H1 (cell line): ENCODE data around the gene PDE4C. TPM values are rescaled to one million over a fixed set of nuclear protein-coding genes. Genes with fewer than 3 reads are reported as not detected.

Experiments
- CTCF ChIA-PET: fragments of 300-600 bp; sonication (Branson Sonifier 250); formaldehyde crosslinking; loops from one replicate; lab custom pipeline; 2021; ENCODE audit not compliant: partially characterized antibody; lab: Charles Lee
- POLR2A ChIA-PET: fragments of 300-600 bp; sonication (Branson Sonifier 250); formaldehyde crosslinking; loops from one replicate; lab custom pipeline; 2021; ENCODE audit warnings: inconsistent platforms; ENCODE audit not compliant: partially characterized antibody; lab: Charles Lee
- DNase-seq, 2 experiments: peaks; one replicate each; pipeline versions ENCODE4 v3.0.0 to v3.0.0-alpha.2; 2010 to 2022; ENCODE audit warnings: low spot score in 2 of 2, low read depth in 1 of 2, mixed read lengths in 1 of 2
- FAIRE-seq: peaks from 2 replicates; lab custom pipeline; 2011; peaks lifted over from hg19 to GRCh38; lab: Jason Lieb, UNC
- H2AFZ ChIP-seq: 2 replicates; pipeline ENCODE4 v1.8.1; 2012; ENCODE audit warnings: low read length, inconsistent platforms
- H2AK5ac ChIP-seq: 2 replicates; pipeline ENCODE4 v1.6.1; 2013; ENCODE audit warnings: low read depth, low read length
- H2BK120ac ChIP-seq: replicated peaks from 2 replicates; pipeline ENCODE3; 2013; ENCODE audit warnings: low read depth, low read length, inconsistent platforms
- H2BK12ac ChIP-seq: 2 replicates; pipeline ENCODE4 v1.6.1; 2013; ENCODE audit warnings: low read depth, low read length
- H2BK15ac ChIP-seq: 2 replicates; pipeline ENCODE4 v1.6.1; 2013; ENCODE audit warnings: low read length
- H2BK20ac ChIP-seq: 2 replicates; pipeline ENCODE4 v1.6.1; 2013; ENCODE audit warnings: low read length
- H2BK5ac ChIP-seq: 2 replicates; pipeline ENCODE4 v1.6.1; 2013; ENCODE audit warnings: low read depth, low read length
- H3K14ac ChIP-seq: 2 replicates; pipeline ENCODE4 v1.6.1; 2013; ENCODE audit warnings: inconsistent platforms; ENCODE audit not compliant: insufficient read length
- H3K18ac ChIP-seq: 2 replicates; pipeline ENCODE4 v1.6.1; 2013; ENCODE audit warnings: low read length; ENCODE audit errors: extremely low read depth
- H3K23ac ChIP-seq: 2 replicates; pipeline ENCODE4 v1.6.1; 2013; ENCODE audit warnings: inconsistent platforms; ENCODE audit not compliant: insufficient read length
- H3K23me2 ChIP-seq: 2 replicates; pipeline ENCODE4 v1.6.1; 2013; ENCODE audit warnings: low read depth, low read length
- H3K27ac ChIP-seq: 2 replicates; pipeline ENCODE4 v1.6.1; 2011; ENCODE audit warnings: low read depth, low read length, inconsistent platforms
- H3K27me3 ChIP-seq, 4 experiments: replicated peaks in 1 of 4; 1 replicate in 1 of 4; 2 replicates in 3 of 4; pipeline versions ENCODE4 v1.6.1 to v1.8.1; 2011 to 2013; ENCODE audit warnings: low read length in 3 of 4, mild to moderate bottlenecking in 3 of 4, inconsistent platforms in 2 of 4, mixed read lengths in 2 of 4, moderate library complexity in 1 of 4; ENCODE audit not compliant: control insufficient read depth in 3 of 4, insufficient read depth in 3 of 4; ENCODE audit errors: extremely low read depth in 1 of 4
- H3K36me3 ChIP-seq, 4 experiments: 2 replicates each; pipeline versions ENCODE4 v1.6.1 to v1.8.1; 2011 to 2013; ENCODE audit warnings: mild to moderate bottlenecking in 4 of 4, low read length in 3 of 4, moderate library complexity in 2 of 4, control low read depth in 1 of 4, inconsistent platforms in 1 of 4; ENCODE audit not compliant: insufficient read depth in 4 of 4, control insufficient read depth in 2 of 4
- H3K4ac ChIP-seq: replicated peaks from 2 replicates; pipeline ENCODE3; 2013; ENCODE audit warnings: low read length, low read depth, mixed read lengths, inconsistent platforms; ENCODE audit not compliant: insufficient read length
- H3K4me1 ChIP-seq, 4 experiments: replicated peaks in 1 of 4; 1 replicate in 1 of 4; 2 replicates in 3 of 4; pipeline versions ENCODE4 v1.6.1 to v1.8.1; 2011 to 2013; ENCODE audit warnings: low read length in 3 of 4, inconsistent platforms in 2 of 4, mixed read lengths in 1 of 4; ENCODE audit not compliant: insufficient read depth in 4 of 4, control insufficient read depth in 3 of 4
- H3K4me2 ChIP-seq, 2 experiments: 2 replicates each; pipeline versions ENCODE4 v1.6.1 to v1.8.1; 2011 to 2013; ENCODE audit warnings: low read depth in 2 of 2, low read length in 2 of 2, control low read depth in 1 of 2, inconsistent platforms in 1 of 2, mild to moderate bottlenecking in 1 of 2; ENCODE audit not compliant: insufficient read depth in 1 of 2
- H3K4me3 ChIP-seq, 4 experiments: fragments of 200-600, 300-600 bp in 1 of 4; sonication (generic), shearing (Covaris generic), sonication (Bioruptor Twin) in 1 of 4; 2 replicates each; pipeline versions ENCODE4 v1.5.1 to v1.8.1; 2011 to 2016; ENCODE audit warnings: low read length in 4 of 4, low read depth in 3 of 4, control low read depth in 2 of 4, inconsistent platforms in 2 of 4, mild to moderate bottlenecking in 2 of 4, mixed read lengths in 1 of 4, moderate library complexity in 1 of 4; ENCODE audit not compliant: insufficient read depth in 2 of 4; ENCODE audit errors: extremely low read depth in 1 of 4
- H3K56ac ChIP-seq: replicated peaks from 2 replicates; pipeline ENCODE3; 2013; ENCODE audit warnings: low read depth, mild to moderate bottlenecking, mixed read lengths, low read length, inconsistent platforms; ENCODE audit not compliant: insufficient read length
- H3K79me1 ChIP-seq: 2 replicates; pipeline ENCODE4 v1.6.1; 2013; ENCODE audit warnings: low read depth, low read length, control low read depth
- H3K79me2 ChIP-seq, 2 experiments: 2 replicates each; pipeline versions ENCODE4 v1.6.1 to v1.8.1; 2012 to 2013; ENCODE audit warnings: low read length in 2 of 2, mild to moderate bottlenecking in 2 of 2, inconsistent platforms in 1 of 2; ENCODE audit not compliant: insufficient read depth in 2 of 2, control insufficient read depth in 1 of 2
- H3K9ac ChIP-seq, 4 experiments: replicated peaks in 1 of 4; 1 replicate in 1 of 4; 2 replicates in 3 of 4; pipeline versions ENCODE4 v1.6.1 to v1.8.1; 2011 to 2013; ENCODE audit warnings: low read depth in 3 of 4, low read length in 3 of 4, control low read depth in 2 of 4, mild to moderate bottlenecking in 2 of 4, moderate library complexity in 2 of 4, inconsistent platforms in 1 of 4; ENCODE audit errors: extremely low read depth in 1 of 4
- H3K9me3 ChIP-seq, 2 experiments: 2 replicates each; pipeline versions ENCODE4 v1.6.1 to v1.8.1; 2012 to 2013; ENCODE audit warnings: mild to moderate bottlenecking in 2 of 2, moderate library complexity in 2 of 2, control low read depth in 1 of 2, inconsistent platforms in 1 of 2, low read depth in 1 of 2, low read length in 1 of 2, mixed read lengths in 1 of 2; ENCODE audit not compliant: insufficient read depth in 2 of 2
- H4K20me1 ChIP-seq, 2 experiments: replicated peaks in 1 of 2; 2 replicates each; pipeline versions ENCODE3 to v1.8.1; 2011 to 2013; ENCODE audit warnings: inconsistent platforms in 2 of 2, low read length in 2 of 2, mild to moderate bottlenecking in 1 of 2; ENCODE audit not compliant: insufficient read depth in 2 of 2, control insufficient read depth in 1 of 2
- H4K5ac ChIP-seq: 2 replicates; pipeline ENCODE4 v1.6.1; 2013; ENCODE audit warnings: low read length, low read depth, mixed read lengths, inconsistent platforms; ENCODE audit not compliant: insufficient read length
- H4K8ac ChIP-seq: 2 replicates; pipeline ENCODE4 v1.8.0; 2013; ENCODE audit warnings: mild to moderate bottlenecking, moderate library complexity, low read length, inconsistent platforms; ENCODE audit not compliant: insufficient read depth; ENCODE audit errors: extremely low read depth
- H4K91ac ChIP-seq: replicated peaks from 2 replicates; pipeline ENCODE3; 2013; ENCODE audit warnings: low read length, mixed read lengths, inconsistent platforms; ENCODE audit not compliant: insufficient read length
- ASH2L ChIP-seq: fragments of 200-600, 300-600 bp; sonication (generic); IDR thresholded peaks from one replicate; pipeline ENCODE4 v1.7.1; 2017; ENCODE audit warnings: low read length
- CHD1 ChIP-seq: IDR thresholded peaks from 2 replicates; pipeline ENCODE4 v1.6.1; 2012; ENCODE audit warnings: low read depth, low read length, improper control_type of control experiment
- E2F6 ChIP-seq: IDR thresholded peaks from 2 replicates; pipeline ENCODE4 v1.6.1; 2012; ENCODE audit warnings: inconsistent platforms
- JUN ChIP-seq: IDR thresholded peaks from 2 replicates; pipeline ENCODE4 v1.6.1; 2011; ENCODE audit warnings: low read depth, mild to moderate bottlenecking, improper control_type of control experiment, low read length
- SP2 ChIP-seq: IDR thresholded peaks from 2 replicates; pipeline ENCODE4 v1.6.1; 2012; ENCODE audit warnings: mild to moderate bottlenecking, low read length, inconsistent platforms
- ZNF274 ChIP-seq: IDR thresholded peaks from 2 replicates; pipeline ENCODE4 v1.7.0; 2012; ENCODE audit warnings: low read length, borderline replicate concordance; ENCODE audit errors: extremely low read depth
- WGBS, 2 experiments: shearing (Covaris generic) in 1 of 2; methylation state at CpG; one replicate each; pipeline versions ENCODE4 v1.1.6 to v1.1.7; 2013 to 2015; ENCODE audit warnings: low lambda C conversion rate in 2 of 2, mixed read lengths in 2 of 2, inconsistent platforms in 1 of 2, low coverage in 1 of 2, missing lambda C conversion rate in 1 of 2; ENCODE audit not compliant: insufficient replicate concordance in 2 of 2, insufficient coverage in 1 of 2, insufficient read length in 1 of 2; ENCODE audit errors: extremely low coverage in 1 of 2, missing lambda C conversion rate in 1 of 2; 5-methylcytosine and 5-hydroxymethylcytosine counted together
- polyA plus RNA-seq, 7 experiments: library from polyadenylated mRNA; depleted of rRNA in 3 of 7; stranded (reverse) in 5 of 7; unstranded in 2 of 7; fragments of >200 nt in 5 of 7; fragments of 200-250 nt in 2 of 7; gene quantifications; 1 replicate in 5 of 7; 2 replicates in 1 of 7; 4 replicates in 1 of 7; pipeline versions ENCODE4 v1.2.1 to v1.2.3, GENCODE V29; 2011 to 2013; ENCODE audit warnings: missing spikeins in 2 of 7, mixed read lengths in 2 of 7
- total RNA-seq: library from RNA; stranded (reverse); fragmentation: NEBNext Ultra II Directional; extraction: Animal tissue kit (Norgen Biotek cat#: 25700); gene quantifications from 2 replicates; pipeline ENCODE4 v1.2.1, GENCODE V29; 2021

The PDE4C gene
- total and polyA plus RNA-seq, 2 of the 8 experiments (the other 6 are each of a cell fraction or from before 2014, with no cell fraction given), result 2.7 to 3.1 TPM

DNA sequence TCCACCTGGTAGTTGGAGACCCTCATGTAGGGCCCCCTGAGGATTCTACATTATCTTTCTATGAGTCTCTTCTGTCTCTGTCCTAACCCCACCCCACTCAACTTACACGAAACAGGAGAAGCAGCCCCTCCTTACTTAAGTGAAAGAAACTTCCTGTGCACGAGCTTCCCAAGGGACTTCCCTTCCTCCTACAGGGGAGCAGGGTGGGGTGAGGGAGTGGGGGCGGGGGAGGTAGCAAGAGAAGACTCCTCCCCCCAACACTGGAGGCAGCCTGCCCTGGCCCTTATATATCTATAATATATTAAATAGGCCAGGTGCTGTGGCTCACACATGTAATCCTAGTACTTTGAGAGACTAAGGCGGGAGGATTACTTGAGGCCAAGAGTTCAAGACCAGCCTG, 5.5 kb upstream of the PDE4C start:
- Histone ChIP-seq H2BK5ac (peak overlapping the region; percentile 98; the same call in 1 of the 2 replicates), H2BK20ac (peak overlapping the region; percentile 80; the same call in 1 of the 2 replicates), H2BK12ac (peak overlapping the region; percentile 95; the same call in 1 of the 2 replicates), H3K9me3 (no peaks in the 10 kb centered on the region), H2AK5ac (no peak overlapping the region), H2BK15ac (peak overlapping the region; percentile 90; the same call in 1 of the 2 replicates), H4K8ac (no peak overlapping the region), H3K79me1 (no peaks in the 10 kb centered on the region), H3K4me3 (peak overlapping the region in 2 of 4 experiments; percentile 39 to 54; a peak in 2 of 8 replicates), H3K9ac (peak overlapping the region in 2 of 4 experiments; percentile 8 to 22; a peak in 1 of 7 replicates), H3K79me2 (no peaks in the 10 kb centered on the region), H4K20me1 (no peaks in the 10 kb centered on the region), H3K23ac (no peak overlapping the region), H3K56ac (no peak overlapping the region), H3K27ac (no peak overlapping the region), H4K5ac (no peak overlapping the region), H3K23me2 (peaks cover 7% of the 10 kb centered on the region), H3K27me3 (peaks cover 0 to 7% (median 3%) of the 10 kb centered on the region in 4 experiments; a peak in 4 of 7 replicates), H3K4me2 (peak overlapping the region; percentile 91 to 96), H3K18ac (peak overlapping the region; percentile 87), H3K4me1 (peaks cover 6 to 20% (median 14%) of the 10 kb centered on the region in 4 experiments), H4K91ac (no peak overlapping the region), H2BK120ac (no peak overlapping the region), H3K36me3 (no peaks in the 10 kb centered on the region), H3K14ac (no peak overlapping the region), H3K4ac (no peak overlapping the region), H2AFZ (no peak overlapping the region)
- WGBS, 2 experiments, result 35% methylated on average over 4 of the region's 4 CpGs; no CpG with 5 or more reads in 1 of the 2 experiments
- DNase-seq (no peak), FAIRE-seq (no peak)
- ChIA-PET CTCF (interaction anchor here (0.9 to 10.1 kb wide), 19 partner anchors 9 to 180 kb away, joined by 3 to 140 read pairs (median 6); partner anchors contain the start of gene RAB3A), POLR2A (interaction anchor here (0.6 to 4.4 kb wide), 18 partner anchors 7 to 126 kb away, joined by 3 to 43 read pairs (median 4); partner anchors contain the start of genes JUND and RAB3A)
- no peak for TF ChIP-seq CHD1
- no peak for TF ChIP-seq ASH2L
- TF ChIP-seq JUN, result no peak
- TF ChIP-seq E2F6, result no peak
- no peak for TF ChIP-seq SP2
- TF ChIP-seq ZNF274, result no peak
